Hematopoietic multipotent progenitor cell treated with erythropoietin and hydrocortisone succinate and interleukin-3 and kit ligand, for 17 days (in vitro differentiated cells): ENCODE data around the gene TRAPPC4.
A peak's percentile ranks its signal among the peaks of the same experiment; 100 is the strongest.
"Not testable (repeated sequence)": the region's sequence is repeated elsewhere in the genome, so short reads cannot be mapped to it uniquely, and the experiment has no call there.

Experiments used
- DNase-seq: peaks from one replicate; pipeline ENCODE4 v3.0.0-alpha.2; 2015; ENCODE audit warnings: low spot score

The TRAPPC4 gene

GRCh38 chr11:119034813-119035212 is 16.2 kb downstream of the TRAPPC4 start:
- DNase-seq: no peak

GRCh38 chr11:119038884-119039283 is 20.3 kb downstream of the TRAPPC4 start:
- DNase-seq: no peak

- not testable (repeated sequence) for DNase-seq
These were observed 20.9 kb downstream of the TRAPPC4 start for GRCh38 chr11:119039471-119039870.

- no peak for DNase-seq
These were observed 23.4 kb downstream of the TRAPPC4 start for GRCh38 chr11:119041821-119042514.

GRCh38 chr11:119042927-119043326 is 24.4 kb downstream of the TRAPPC4 start:
- no peak for DNase-seq

GRCh38 chr11:119044708-119045107 is 26.1 kb downstream of the TRAPPC4 start:
- no peak for DNase-seq

- no peak for DNase-seq
These were observed 27.9 kb downstream of the TRAPPC4 start for GRCh38 chr11:119046489-119046888.

GRCh38 chr11:119047205-119047604 is 28.6 kb downstream of the TRAPPC4 start:
- DNase-seq: no peak

GRCh38 chr11:119048644-119049043 is 30.1 kb downstream of the TRAPPC4 start:
- DNase-seq: no peak

- no peak for DNase-seq
These were observed 30.5 kb downstream of the TRAPPC4 start for GRCh38 chr11:119049081-119049480.

- no peak for DNase-seq
These were observed 33.0 kb downstream of the TRAPPC4 start for GRCh38 chr11:119051440-119052162.

- no peak for DNase-seq
These were observed 33.7 kb downstream of the TRAPPC4 start for GRCh38 chr11:119052163-119052814.

GRCh38 chr11:119054418-119054817 is 35.9 kb downstream of the TRAPPC4 start:
- DNase-seq: no peak

GRCh38 chr11:119055901-119056300 is 37.3 kb downstream of the TRAPPC4 start:
- peak; percentile 49 for DNase-seq

GRCh38 chr11:119056421-119056999 is 37.9 kb downstream of the TRAPPC4 start:
- DNase-seq: peak; percentile 56

- peak; percentile 96 for DNase-seq
These were observed 38.6 kb downstream of the TRAPPC4 start, which contains the start of gene HYOU1 for GRCh38 chr11:119057000-119057769. Gene HYOU1, minus strand, starts transcription at chr11:119057205. Its CDS starts 1,045 bp downstream, at chr11:119056160.

GRCh38 chr11:119059128-119059527 is 40.6 kb downstream of the TRAPPC4 start:
- DNase-seq: not testable (repeated sequence)

- no peak for DNase-seq
These were observed 42.7 kb downstream of the TRAPPC4 start for GRCh38 chr11:119061256-119061655.

- DNase-seq: peak; percentile 96
These were observed 44.2 kb downstream of the TRAPPC4 start for GRCh38 chr11:119062779-119063178.

GRCh38 chr11:119065369-119065768 is 46.8 kb downstream of the TRAPPC4 start:
- peak; percentile 88 for DNase-seq

GRCh38 chr11:119067371-119068222 is 49.0 kb downstream of the TRAPPC4 start, which contains the start of gene VPS11:
Gene VPS11, plus strand, starts transcription at chr11:119067818. Its CDS starts 6 bp downstream, at chr11:119067824.
- peak; percentile 98 for DNase-seq
